GM19463 (cell line): ENCODE measurements around the gene P2RX6.
"Not testable (repeated sequence)": the region's sequence is repeated elsewhere in the genome, so short reads cannot be mapped to it uniquely, and the experiment has no call there.

Source experiments
- ATAC-seq: cut with Tn5 transposase; IDR thresholded peaks from one replicate; pipeline ENCODE4 v1.9.1; 2021; ENCODE audit warnings: mild to moderate bottlenecking, moderate library complexity; ENCODE audit not compliant: unreplicated experiment

P2RX6 gene

GRCh38 chr22:21014726-21015465, at the start of gene P2RX6:
Gene P2RX6 (plus strand): TSS chr22:21015165. CDS start chr22:21015175, 10 bp downstream.
- ATAC-seq = no peak

- no peak for ATAC-seq
Measured at GRCh38 chr22:20965888-20966855, 48.8 kb upstream of the P2RX6 start.

DNA sequence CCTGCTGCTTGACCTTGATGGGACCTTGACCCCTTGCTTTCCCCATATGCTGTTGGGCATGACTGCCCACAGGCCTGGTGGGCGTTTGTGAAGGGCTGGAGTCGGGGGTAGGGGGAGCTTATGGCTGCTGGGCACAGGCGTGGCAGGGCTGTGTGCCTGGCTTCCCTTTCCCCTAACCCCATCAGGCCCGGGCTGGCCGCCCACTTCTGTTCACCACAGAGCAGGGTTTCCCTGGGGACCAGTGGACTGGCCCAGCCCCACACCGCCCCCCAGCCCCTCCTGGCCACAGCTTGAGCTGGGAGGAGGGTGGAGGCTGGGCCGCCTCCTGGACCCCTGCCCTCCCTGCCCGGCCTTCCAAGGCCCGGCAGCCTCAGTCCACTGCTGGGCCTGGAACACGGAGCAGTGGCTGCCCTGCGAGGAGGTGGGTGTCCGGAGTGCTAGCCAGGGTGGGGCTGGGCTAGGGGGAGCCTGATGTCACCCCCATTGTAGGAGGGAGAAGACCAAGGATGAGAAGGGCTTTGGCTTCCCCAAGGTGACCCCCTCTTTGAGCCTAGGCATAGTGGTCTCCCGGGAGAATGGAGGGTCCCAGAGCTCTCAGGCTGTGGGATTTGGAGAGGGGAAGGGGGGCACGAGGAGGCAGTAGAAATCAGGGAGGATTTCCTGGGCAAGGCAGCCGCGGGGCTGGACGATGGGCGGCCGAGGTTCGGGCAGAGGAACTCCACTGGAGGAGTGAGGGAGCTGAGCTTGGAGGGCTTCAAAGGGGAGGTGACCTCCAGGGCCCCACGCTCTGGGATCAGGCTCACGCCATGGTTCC, 47.9 kb upstream of the P2RX6 start, which contains the start of gene AIFM3:
Gene AIFM3, plus strand, starts transcription at position 373 of the 814 bp plus-strand sequence. CDS start 690 bp downstream, outside the sequence.
- no peak for ATAC-seq

DNA sequence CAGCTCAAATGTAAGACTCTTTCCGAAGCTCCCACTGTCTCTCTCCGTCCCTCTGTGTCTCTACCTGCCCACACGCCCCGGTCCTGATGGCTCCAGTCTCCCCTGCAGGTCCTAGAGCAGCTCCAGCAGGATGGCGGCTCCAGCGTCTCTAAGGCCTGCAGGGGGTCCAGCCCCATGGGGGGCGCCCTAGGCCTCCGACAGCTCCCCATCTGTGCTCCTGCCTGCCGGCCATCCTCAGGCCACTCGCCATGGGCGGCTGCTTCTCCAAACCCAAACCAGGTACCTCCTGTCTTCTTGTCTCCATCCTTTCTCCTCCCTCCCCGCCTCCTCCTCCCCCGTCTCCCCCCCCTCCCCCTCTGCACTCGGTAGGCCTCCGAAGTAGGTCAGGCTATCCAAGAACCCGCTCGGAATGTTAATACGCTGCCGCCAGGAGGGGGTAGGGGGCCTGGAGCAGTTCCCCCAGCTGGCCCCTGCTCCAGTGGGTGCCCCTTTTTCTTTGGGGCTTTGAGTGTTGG, 47.2 kb upstream of the P2RX6 start:
- ATAC-seq = no peak

- no peak for ATAC-seq
Measured at GRCh38 chr22:20968281-20968977, 46.5 kb upstream of the P2RX6 start.

GRCh38 chr22:20970939-20971657, 43.9 kb upstream of the P2RX6 start:
- no peak for ATAC-seq

GRCh38 chr22:20972014-20972694, 42.8 kb upstream of the P2RX6 start:
- not testable (repeated sequence) for ATAC-seq

GRCh38 chr22:20972933-20973577, 41.9 kb upstream of the P2RX6 start:
- no peak for ATAC-seq

DNA sequence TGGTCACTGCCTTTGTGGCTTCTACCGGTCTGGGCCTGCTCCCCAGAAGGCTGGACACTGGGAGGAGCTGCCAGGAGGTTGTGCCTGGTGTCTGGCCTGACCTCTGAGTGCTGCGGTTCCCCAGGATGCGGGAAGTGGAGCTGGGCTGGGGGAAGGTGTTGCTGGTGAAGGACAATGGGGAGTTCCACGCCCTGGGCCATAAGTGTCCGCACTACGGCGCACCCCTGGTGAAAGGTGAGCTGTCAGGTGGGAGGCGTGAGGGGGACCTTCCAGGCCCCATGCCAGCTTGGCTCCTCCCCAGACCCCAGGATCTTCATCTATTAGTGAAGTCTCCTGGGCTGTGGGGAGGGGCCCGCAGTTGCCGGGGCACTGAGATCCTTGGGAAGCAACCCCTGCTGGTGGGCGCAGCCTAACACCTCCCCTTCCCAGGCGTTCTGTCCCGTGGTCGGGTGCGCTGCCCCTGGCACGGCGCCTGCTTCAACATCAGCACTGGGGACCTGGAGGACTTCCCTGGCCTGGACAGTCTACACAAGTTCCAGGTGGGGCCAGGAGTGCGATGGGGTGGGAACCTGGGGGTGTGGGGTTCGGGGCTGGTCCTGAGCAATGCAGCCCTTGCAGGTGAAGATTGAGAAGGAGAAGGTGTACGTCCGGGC, 41.2 kb upstream of the P2RX6 start:
- no peak for ATAC-seq

- no peak for ATAC-seq
Measured at GRCh38 chr22:20974336-20974955, 40.5 kb upstream of the P2RX6 start.

GRCh38 chr22:20975541-20976290, 39.2 kb upstream of the P2RX6 start:
- ATAC-seq = no peak

GRCh38 chr22:20976291-20976877, 38.6 kb upstream of the P2RX6 start:
- no peak for ATAC-seq

DNA sequence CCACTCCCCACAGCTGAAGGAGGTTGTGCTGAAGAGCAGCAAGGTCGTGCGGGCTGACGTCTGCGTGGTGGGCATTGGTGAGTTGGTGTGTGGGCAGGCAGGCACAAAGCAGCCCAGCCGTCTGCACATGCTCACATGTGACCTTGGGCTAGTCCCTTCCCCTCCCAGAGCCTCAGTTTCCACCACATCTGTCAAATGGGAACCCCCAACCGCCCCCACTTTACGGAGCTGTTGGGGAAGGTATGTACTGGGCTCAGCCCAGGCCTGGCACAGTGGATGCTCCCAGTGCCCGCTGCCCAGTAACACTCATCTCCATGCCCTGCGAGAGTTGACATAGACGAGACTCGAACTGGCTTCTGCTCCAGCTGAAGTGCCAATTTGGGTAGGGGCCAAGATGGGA, 37.9 kb upstream of the P2RX6 start:
- ATAC-seq = no peak

DNA sequence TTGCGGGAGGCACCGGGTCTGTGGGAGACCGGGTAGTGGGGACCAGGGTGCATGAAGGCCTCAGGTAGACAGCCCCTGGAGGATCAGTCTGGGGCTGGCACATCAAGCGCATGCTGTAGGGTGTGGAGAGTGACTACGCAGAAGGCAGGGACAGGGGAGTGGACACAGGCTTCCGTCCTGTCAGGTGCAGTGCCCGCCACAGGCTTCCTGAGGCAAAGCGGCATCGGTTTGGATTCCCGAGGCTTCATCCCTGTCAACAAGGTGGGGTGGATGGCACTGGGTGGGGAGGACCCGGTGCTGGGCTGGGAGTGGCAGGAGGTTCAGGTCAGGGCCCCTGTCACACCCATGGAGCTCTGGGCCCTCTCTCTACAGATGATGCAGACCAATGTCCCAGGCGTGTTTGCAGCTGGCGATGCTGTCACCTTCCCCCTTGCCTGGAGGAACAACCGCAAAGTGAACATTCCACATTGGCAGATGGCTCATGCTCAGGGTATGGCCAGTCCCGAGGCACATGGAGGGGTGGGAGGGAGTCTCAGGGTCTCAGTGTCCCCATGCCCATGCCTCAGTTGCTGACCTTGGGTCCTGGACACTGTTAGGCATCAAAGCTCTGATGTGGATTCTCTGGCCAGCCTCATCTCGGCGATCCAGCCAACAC, 37.3 kb upstream of the P2RX6 start:
- ATAC-seq = no peak

DNA sequence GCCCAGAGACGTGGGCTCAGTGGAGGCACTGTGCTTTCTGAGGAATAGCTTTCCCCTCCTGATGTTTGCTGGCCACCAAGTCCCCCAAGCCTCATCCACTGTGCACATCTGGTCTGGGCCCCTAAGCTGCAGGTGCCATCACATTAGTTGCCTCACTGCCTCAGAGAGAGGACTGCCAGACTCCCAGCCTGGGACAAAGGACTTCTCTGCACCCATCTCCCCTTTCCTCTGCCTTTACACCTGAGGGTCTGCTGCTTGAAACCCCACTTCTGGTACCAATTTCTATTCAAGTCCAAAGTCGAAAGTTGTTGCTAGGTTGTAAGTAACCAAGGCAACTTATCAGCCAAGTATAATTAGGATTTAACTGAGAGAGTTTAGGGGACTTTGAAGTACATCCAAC, 36.5 kb upstream of the P2RX6 start:
- ATAC-seq = no peak
